GM12874 (cell line): Measurements from ENCODE around the gene TMEM126B.

Experiments used
- TF ChIP-seq, protein P1 (sequence below): IDR thresholded peaks from 2 replicates; pipeline ENCODE4 v1.5.1; 2011; ENCODE audit warnings: low read depth, mild to moderate bottlenecking, control low read depth, low read length, moderate library complexity; ENCODE audit not compliant: insufficient read depth

Gene TMEM126B

DNA sequence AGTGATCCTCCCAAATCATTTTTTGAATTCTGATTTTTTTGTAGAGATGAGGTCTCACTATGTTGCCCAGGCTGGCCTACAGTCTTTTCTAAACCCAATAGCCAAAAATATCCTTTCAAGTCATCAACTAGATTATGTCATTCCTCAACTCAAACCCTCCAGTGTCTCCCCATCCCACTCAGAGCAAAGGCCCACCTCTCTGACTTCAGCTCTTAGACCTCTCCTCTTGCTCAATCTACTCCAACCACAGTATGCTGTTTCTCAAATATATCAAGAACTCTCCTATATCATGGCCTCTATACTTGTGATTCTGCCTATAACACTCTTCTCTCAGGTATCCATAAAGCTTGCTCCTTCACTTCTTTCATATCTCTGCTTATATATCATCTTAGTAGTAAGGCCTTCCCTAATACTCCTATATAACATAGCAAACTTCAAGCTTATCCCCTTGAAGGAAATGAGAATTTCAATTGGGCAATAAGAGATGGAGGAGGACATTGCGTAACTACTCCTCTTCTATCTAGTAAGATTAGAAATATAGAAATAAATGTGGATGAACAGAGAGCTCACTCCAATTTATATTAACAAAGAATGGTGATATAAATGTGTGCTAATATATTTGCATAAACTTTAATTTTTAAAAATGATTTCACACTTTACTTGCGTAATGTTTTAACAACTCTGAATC is 25.7 kb upstream of the TMEM126B start:
- TF ChIP-seq, protein P1, sequence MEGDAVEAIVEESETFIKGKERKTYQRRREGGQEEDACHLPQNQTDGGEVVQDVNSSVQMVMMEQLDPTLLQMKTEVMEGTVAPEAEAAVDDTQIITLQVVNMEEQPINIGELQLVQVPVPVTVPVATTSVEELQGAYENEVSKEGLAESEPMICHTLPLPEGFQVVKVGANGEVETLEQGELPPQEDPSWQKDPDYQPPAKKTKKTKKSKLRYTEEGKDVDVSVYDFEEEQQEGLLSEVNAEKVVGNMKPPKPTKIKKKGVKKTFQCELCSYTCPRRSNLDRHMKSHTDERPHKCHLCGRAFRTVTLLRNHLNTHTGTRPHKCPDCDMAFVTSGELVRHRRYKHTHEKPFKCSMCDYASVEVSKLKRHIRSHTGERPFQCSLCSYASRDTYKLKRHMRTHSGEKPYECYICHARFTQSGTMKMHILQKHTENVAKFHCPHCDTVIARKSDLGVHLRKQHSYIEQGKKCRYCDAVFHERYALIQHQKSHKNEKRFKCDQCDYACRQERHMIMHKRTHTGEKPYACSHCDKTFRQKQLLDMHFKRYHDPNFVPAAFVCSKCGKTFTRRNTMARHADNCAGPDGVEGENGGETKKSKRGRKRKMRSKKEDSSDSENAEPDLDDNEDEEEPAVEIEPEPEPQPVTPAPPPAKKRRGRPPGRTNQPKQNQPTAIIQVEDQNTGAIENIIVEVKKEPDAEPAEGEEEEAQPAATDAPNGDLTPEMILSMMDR, result no peak

DNA sequence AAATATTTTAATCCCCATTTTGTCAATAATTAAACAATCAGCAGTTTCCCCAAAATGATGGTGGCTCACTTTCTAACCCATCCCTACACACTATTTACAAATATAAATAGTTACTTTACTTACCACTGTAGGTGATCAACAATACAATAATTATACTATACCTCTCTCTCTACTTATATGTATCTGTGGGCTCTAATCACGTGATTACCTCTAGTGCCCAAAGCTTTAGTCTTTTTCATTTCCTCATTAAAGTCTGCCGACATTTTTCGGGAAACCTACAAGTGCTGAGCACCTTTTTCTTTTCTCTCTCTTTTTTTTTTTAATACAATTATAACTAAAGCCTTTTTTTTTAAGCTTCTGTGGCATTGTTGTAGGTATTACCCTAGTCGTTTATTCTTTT is 25.2 kb upstream of the TMEM126B start:
- TF ChIP-seq, protein P1, result no peak

DNA sequence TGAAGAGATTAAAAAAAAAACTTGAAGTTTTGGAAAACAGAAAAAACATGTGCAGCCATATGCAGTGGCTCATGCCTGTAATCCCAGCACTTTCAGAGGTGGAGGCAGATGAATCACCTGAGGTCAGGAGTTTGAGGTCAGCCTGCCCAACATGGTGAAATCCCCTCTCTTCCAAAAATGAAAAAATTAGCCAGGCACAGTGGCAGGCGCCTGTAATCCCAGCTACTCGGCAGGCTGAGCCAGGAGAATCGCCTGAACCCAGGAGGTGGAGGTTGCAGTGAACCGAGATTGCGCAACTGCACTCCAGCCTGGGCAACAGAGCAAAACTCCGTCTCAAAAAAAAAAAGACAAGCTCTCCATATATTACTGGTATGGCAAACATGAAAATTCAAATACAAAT is 8.9 kb upstream of the TMEM126B start:
- TF ChIP-seq, protein P1, result no peak

DNA sequence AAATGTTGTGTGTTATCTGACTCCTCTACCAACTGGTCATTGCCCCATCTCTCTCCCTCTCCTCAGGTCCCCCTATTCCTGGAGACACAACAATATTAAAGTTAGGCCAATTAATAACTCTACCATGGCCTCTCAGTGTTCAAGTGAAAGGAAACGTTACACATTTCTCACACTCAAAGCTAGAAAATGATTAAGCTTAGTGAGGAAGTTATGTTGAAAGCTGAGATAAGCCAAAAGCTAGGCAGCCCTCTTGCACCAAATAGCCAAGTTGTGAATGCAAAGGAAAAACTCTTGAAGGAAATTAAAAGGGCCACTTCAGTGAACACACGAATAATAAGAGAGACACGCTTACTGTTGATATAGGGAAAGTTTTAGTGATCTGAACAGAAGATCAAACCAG is 8.1 kb upstream of the TMEM126B start:
- TF ChIP-seq, protein P1, result no peak

DNA sequence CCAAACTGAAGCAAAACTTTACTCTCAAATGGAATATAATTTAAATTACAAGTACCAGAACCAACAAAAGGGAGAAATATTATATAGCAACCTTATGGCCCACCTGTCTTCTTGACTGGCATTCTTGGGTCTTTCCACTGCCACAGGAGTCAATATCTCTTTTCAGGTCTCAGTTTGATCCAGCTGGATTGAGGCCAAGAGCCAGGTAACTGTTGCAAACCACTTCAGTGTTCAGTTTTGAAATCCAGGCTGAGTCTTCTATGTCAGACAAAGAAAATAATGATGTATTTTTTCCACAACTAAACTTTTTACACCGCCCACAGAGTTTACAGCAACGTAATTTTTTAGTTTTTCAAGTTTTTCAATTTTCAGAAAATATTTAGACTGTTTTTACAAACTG is 1.9 kb upstream of the TMEM126B start:
- TF ChIP-seq, protein P1, result no peak

DNA sequence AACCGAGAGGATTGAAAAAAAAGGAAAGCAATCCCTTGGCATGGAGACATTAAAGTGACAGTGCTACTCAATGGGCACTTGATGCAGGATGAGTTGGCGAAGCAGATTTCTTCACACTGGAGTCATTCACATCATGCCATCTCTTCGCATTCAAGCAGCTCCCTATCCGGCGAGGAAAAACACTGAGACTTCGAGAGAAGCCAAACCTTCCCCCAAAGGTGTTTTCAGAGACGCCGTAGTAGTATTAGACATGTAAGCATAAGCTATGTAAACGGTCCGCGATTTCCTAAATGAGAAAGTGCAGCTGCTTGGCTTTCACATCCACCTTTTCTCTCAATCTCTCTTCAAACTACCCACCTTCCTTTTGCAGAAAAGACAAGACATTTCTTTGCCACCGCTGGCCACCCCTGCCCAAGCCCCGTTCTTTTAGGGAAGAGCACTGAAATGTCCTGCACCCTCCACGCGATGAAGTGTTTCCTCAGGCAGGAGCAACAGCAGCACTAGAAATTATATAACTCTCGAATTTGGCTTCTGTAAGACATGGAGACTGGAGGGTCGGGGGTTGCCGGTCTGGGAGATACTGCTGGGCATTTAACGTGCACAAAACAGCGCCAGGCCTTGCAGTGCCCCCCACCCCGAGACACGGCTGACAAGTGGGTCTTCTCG is 928 bp upstream of the TMEM126B start, which contains the start of gene DLG2:
TSS of gene DLG2 (minus strand) at position 13 of the 666 bp plus-strand sequence.
- TF ChIP-seq, protein P1, result no peak

DNA sequence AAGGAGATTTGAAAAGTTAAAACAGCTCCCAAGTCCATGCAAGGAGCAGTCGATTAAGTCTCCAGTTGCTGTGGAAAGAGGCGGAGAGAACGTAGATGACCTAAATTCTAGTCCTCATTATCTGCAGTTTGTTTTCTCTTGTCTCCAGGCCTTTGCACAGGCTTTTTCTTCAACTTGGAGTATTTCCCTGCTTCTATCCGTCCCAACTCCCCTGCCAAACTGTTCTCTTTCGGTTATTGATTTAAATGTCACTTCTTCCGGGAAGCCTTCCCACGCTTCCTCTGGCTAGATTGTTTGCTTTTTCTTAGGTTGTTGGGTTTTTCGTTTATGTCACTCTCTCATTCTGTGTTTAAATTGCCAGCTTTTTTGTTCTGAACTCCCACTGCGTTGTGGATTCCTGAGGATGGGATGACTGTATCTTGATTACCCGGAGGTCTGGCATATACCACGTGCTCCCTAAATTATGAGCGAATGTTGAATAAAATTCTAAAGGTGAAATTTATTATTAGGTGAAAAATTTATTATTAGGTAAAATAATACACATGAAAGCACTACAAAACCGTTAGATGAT is 463 bp downstream of the TMEM126B start:
- TF ChIP-seq, protein P1, result no peak
